Sciatic nerve (tissue), 2 donors: ENCODE results near the gene SRPK2. TPM values are rescaled to one million over a fixed set of nuclear protein-coding genes. Genes with fewer than 3 reads are reported as not detected.
"Not testable (repeated sequence)": the region's sequence is repeated elsewhere in the genome, so short reads cannot be mapped to it uniquely, and the experiment has no call there.

Experiments
- ATAC-seq: fragments of 200-7000 bp; cut with Tn5 transposase; one replicate; pipeline ENCODE4 v1.9.1; 2020; ENCODE audit warnings: mild to moderate bottlenecking, moderate library complexity
- DNase-seq: peaks from one replicate; pipeline ENCODE4 v3.0.0-alpha.2; 2020; ENCODE audit warnings: low spot score
- intact Hi-C: fragments of 100-400 bp; cut with DNase I; formaldehyde crosslinking; loops from one replicate; pipeline ENCODE4 v1.14.2; 2022
- total RNA-seq: library from RNA; stranded (reverse); fragmentation: NEBNext Ultra II Directional; extraction: Animal tissue kit (Norgen Biotek cat#: 25700); gene quantifications from one replicate; pipeline ENCODE4 v1.2.1, GENCODE V29; 2021
- donor health status: DM: no; HTN: no; CAD: no.
- donor health status: DM: no; HTN: no; CAD: no.

Gene SRPK2
- total RNA-seq, 1 donor from 2014 or later: 72.8 TPM

DNA sequence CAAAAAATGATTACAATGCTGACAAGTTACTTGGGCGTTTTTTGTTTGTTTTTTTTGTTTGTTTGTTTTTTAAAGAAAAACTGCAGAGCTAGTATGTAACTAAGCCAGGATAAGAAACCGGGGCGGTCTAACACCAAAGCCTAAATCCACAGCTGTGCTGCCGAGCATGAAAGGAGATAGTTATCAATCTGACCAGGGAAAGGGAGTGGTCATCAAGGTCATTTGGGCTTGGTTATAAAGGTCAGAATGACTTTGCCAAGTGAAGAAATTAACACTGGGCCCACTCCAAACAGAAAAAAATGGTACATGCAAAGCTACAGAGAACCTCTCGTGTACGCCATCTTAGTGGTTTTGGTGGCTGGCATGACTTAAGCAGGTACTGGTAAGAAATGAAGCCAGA is 104.7 kb downstream of the SRPK2 start:
- intact Hi-C loops: no loop called here
- ATAC-seq (no peak), DNase-seq (no peak)

DNA sequence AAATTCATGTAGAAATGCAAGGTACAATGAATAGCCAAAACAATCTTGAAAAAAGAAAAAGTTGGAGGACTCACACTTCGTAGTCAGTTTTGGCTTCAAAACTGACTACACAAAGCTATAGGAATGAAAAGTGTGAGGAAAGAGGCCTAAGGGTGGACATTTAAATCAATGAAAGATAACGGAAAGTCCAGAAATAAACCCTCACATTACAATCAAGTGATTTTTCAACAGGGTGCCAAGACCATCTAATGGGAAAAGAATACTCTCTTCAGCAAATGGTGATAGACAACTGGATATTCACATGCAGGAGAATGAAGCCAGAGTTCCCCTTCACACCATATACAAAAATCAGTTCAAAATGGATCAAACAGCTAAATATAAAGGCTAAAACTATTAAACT is 106.8 kb downstream of the SRPK2 start:
- intact Hi-C loops: no loop called here
- ATAC-seq (no peak), DNase-seq (no peak)

DNA sequence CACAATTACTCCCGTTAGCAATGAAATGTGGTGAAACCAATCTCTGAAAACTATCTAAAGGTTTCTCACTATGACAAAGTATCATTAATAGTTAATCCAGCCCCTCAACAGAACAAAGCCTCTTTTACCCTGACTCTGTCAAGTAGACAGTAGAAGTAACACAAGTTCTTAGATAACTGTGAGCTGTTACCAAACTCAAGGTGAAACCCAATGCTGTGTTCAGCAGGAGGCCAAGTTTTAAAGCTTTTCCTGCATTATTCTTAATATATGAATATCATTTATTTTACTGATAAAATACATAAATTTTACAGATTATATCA is 109.1 kb downstream of the SRPK2 start:
- ATAC-seq (no peak), DNase-seq (no peak)
- intact Hi-C loops: no loop called here

DNA sequence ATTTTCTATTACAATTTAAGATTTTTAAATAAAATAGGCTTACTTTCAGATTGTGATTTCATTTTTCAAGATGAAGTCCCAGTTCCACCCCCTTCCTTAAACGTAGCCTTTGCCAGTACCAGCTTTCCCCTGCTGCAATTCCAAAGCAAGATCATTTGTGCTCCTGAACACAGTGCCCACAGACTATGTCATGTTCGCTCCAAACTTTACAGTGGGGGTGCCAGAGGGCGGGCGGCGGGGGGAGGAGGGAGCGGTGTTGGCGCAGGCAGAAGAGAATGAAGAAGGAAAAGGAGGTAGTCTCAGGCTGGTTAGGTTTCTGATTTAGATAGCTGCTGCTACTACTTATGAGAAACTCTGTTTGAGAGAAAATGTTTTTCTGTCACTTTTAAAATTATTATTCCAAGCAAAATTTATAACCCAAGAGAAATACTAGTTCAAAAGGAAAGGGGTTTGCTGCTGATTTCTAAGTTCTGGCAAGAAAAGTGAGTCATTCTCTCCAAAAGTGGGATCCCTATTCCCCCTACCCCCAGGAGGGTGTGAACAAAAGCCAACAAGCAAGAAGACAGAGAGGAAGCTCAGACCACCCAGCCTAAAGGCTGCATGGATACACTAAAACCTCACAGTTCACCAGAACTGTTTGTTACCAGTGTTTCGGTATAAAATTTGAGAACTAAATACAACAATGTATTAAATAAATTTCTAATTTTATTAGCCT is 109.6 kb downstream of the SRPK2 start:
- ATAC-seq (peak; percentile 48), DNase-seq (no peak)
- intact Hi-C loops: no loop called here

DNA sequence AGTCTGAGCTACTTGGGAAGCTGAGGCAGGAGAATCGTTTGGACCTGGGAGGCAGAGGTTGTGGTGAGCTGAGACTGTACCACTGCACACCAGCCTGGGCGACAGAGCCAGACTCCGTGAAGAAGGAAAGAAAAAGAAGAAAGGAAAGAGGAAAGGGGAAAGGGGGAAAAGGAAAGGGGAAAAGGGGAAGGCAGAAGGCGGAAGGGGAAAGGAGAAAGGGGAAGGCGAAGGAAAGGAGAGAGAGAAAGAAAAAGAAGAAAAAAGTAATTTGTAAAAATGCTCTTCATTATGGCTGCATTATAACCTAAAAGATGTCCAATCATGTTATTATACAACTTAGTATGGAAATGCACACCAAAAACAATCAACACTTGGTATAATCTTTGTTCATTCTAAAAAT is 110.2 kb downstream of the SRPK2 start:
- ATAC-seq (no peak), DNase-seq (no peak)
- intact Hi-C loops: no loop called here

DNA sequence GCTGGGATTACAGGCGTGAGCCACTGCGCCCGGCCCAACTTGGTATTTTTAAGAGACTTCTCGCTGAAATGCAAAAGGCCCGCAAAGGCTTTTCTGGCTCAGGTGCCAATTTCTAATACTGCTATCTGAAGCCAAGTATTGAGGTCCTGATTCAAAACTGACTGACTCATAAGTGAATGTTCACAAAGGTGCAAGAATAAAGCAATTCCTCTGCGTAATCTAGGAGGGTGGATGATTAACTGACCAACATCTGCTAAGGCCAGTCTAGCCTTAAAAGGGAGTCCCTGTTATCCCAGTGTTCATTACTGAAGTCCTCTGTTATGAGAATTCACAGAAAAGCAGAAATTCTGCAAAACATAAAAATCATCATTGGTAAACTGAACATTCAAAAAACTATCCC is 111.4 kb downstream of the SRPK2 start:
- intact Hi-C loops: no loop called here
- ATAC-seq: no peak

DNA sequence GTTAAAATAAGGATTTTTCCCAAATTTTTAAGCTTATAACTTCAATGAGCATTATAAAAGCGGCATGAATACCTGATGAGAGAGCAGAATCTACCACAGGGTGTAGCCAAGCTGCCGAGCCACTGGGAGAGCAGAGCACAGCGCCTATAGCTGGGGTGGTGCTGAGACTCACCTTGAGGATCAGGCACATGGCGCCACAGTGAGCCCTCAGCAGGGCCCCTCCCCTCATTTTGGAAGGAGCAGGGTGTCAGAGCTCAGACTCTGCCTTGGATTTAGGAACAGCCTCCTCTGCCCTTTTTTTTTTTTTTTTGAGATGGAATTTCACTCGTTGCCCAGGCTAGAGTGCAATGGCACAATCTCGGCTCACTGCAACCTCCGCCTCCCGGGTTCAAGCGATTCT is 118.6 kb downstream of the SRPK2 start:
- intact Hi-C loops: no loop called here
- DNase-seq: no peak
- no peak for ATAC-seq

More for the DNA sequence above, 111.4 kb downstream of the SRPK2 start:
- no peak for DNase-seq

DNA sequence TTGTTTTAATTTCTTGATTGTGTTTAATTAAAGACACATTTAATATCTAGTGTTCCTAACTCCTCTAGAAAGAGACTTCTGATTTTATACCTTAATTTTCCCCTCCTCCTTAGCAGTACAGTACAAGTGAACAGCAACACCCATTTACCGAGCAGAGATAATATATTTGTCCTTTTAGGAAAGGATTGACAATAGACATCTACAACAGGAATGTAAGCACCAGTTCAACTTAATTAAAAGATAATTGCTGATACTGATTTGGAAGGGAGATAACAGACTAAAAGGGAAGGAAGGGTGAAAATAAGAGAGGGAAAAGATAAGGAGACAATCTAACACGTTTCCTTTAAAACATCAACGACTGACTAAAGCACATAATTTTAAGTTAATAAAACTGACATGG is 119.3 kb downstream of the SRPK2 start:
- intact Hi-C loops: no loop called here
- ATAC-seq: peak; percentile 60
- no peak for DNase-seq

DNA sequence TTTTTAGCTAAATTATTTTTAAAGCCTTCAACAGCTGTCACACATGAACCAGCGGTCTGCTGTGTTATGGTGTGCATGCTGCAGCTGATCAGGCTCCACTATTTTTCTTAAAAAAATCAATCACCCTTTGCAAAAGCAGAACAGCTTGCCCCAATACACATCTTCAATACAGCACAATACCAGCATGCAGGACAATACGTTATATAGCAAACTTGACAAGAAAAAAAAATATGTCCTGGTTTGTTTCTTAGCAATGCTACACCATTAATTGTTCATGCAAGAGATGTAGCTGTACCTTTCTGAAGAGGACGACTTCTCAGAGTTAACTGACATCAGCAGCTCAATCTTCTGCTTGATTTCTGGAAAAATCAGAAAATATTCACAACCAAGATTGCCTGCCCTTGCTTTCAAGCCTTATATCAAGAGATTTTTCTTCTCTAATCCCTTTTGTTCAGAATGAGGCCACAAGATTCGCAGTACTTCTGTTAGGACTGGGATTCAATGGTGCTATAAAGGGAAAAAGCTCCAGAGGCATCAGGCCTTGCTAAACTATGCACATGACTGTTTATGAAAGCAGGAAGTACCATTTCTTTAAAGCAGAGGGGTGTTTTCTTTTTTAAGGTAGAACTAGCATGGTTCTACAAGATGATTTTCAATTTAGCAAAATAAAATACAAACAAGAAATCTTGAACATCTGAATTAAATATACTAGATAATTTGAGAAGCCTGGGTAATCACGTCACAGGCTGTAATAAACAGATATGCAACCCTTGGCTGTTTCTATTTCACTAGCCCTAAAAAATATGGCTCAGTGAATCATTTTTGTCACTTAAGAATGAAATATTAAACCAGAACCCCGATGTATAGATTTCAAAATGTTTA is 120.0 kb downstream of the SRPK2 start:
- intact Hi-C loops: no loop called here
- DNase-seq (no peak), ATAC-seq (peak; percentile 96)

DNA sequence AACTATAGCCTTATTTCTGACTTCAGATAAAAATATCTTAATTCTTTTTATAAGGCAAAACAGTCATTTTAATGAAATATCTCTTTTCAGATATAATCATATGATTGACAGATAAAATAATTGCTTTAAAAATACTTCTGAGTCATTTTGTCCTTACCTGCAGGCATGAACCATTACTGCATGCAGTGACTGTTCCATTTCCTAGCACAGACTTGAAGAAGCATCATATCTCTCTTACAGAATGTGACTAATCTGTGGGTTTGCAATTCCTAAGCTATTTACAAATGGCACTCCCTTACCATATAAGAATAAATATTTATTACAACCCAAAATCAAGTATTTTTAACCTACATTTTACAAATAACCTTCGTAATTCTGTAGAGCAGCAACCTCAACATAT is 120.7 kb downstream of the SRPK2 start:
- DNase-seq: no peak
- peak; percentile 62 for ATAC-seq
- intact Hi-C loops: no loop called here

DNA sequence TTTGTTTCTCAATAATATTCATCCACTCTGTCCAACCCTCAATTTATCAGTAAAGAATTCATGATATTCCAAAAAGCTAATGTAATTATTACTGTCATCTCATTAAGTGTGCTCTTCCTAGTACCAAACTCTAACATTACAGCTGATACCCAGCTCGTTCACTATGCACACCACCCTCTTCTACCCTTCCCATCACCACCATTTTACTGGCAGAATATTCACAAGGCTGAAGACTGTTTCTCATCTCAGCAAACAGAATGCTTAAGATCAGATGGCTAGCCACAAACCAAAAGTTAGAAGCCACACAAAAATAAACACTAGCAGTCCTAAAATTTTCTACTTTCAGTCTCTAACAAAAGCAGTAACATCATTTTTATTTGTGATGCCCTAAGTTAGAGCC is 121.5 kb downstream of the SRPK2 start:
- DNase-seq (no peak), ATAC-seq (no peak)

DNA sequence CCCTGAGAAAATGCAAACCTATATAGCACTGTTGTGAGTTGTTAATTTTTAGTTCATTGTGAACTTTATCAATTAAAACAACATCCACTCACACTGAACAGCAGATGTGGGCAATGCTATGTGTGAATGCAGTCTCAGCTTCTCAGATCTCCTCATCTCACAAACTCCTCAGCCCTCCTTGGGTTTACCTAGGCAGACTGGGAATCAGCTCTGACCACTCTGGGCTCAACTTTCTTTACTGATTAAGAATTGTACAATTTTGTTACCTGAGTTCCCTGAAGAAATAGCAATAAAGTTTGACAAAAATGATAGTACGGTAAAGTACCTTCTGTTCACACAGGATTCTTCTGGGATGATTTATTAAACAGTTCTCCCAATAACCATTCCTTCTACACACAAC is 124.0 kb downstream of the SRPK2 start:
- DNase-seq (no peak), ATAC-seq (no peak)
- intact Hi-C loops: no loop called here

More for the DNA sequence above, 121.5 kb downstream of the SRPK2 start:
- intact Hi-C loops: no loop called here

DNA sequence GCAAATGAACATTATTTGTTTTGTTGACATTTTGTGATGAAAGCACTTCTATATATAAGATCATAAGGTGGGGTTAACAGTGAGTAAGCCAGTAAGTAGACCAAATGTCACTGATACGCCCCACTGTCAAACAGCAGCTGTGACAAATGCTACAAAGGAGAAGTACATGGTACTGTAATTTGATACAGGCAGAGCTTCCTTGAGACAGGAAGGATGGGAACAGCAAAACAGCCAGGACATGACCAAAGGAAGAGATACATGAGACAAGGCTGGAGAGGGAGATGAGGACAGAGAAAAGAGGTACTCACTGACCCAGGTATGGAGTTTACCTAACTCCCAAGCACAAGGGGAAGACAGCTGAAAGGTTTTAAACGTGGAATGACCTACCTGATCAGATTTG is 127.0 kb downstream of the SRPK2 start:
- no peak for ATAC-seq
- intact Hi-C loops: no loop called here
- no peak for DNase-seq

DNA sequence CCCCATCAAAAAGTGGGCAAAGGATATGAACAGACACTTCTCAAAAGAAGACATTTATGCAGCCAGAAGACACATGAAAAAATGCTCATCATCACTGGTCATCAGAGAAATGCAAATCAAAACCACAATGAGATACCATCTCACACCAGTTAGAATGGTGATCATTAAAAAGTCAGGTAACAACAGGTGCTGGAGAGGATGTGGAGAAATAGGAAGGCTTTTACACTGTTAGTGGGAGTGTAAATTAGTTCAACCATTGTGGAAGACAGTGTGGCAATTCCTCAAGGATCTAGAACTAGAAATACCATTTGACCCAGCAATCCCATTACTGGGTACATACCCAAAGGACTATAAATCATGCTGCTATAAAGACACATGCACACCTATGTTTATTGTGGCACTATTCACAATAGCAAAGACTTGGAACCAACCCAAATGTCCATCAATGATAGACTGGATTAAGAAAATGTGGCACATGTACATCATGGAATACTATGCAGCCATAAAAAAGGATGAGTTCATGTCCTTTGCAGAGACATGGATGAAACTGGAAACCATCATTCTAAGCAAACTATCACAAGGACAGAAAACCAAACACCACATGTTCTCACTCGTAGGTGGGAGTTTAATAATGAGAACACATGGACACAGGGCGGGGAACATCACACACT is 128.4 kb downstream of the SRPK2 start:
- intact Hi-C loops, ATAC-seq, DNase-seq: not testable (repeated sequence)

DNA sequence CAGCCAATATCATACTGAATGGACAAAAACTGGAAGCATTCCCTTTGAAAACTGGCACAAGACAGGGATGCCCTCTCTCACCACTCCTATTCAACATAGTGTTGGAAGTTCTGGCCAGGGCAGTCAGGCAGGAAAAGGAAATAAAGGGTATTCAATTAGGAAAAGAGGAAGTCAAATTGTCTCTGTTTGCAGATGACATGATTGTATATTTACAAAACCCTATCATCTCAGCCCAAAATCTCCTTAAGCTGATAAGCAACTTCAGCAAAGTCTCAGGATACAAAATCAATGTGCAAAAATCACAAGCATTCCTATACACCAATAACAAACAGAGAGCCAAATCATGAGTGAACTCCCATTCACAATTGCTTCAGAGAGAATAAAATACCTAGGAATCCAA is 129.8 kb downstream of the SRPK2 start:
- intact Hi-C loops, DNase-seq, ATAC-seq: not testable (repeated sequence)

DNA sequence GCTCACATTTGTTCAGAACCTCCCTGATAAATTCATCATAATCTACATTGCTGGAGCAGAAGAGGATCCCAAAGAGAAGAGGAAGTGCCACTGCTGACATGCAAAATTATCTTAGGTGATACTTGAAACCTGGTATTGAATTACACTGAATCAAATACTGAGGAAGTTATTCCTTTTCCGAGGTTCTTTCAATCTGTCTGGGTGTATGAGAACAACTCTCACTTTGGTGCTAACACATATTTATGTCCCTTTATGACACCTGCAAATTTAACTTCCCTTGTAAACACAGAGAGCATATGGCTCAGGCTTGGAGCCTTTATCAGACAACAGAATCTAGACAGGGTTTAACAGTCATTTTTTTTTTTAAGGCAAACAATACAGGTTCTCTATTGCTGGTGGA is 131.4 kb downstream of the SRPK2 start:
- DNase-seq (no peak), ATAC-seq (no peak)
- intact Hi-C loops: no loop called here

DNA sequence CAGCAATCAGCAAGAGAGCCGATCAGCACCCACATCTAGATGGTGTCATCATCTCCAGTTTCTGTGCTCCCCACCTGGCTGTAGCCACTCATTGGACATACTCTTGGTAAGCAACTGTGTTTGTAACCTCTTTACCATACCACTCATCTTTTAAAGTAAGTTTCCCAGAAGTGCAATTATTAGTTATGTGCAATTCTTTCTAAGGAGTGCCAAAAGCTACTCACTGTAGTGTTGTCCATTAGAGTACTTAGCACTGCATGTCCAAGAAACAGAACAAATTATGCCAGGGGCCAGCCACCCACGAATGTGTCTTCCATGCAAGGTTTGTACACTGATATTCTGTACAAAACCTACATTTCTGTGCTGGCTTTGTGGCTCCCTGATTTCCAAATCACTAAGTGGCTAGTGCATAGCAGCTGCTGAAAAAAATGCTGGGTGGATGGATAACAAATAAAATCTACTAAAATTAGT is 131.9 kb downstream of the SRPK2 start:
- ATAC-seq (peak; percentile 42), DNase-seq (no peak)
- intact Hi-C loops: no loop called here

DNA sequence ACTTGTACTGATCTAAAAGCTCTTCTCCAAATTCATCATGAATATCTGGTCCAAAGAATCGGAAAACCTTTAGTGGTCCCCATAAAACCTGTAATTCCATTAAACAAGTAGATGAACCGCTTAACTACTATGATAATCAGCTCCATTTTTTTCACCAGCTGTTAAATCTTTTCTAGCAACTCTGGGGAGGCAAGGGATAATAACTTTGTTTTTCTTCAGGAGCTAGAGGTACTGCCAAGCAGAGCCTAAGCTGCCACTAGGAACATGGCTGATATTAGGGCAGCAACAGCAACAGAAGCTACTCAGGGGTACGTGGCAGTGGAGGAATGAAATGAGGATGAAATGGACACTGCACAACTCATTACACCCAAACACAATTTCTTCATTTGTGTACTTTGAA is 138.0 kb downstream of the SRPK2 start:
- DNase-seq (no peak), ATAC-seq (no peak)
- intact Hi-C loops: no loop called here

DNA sequence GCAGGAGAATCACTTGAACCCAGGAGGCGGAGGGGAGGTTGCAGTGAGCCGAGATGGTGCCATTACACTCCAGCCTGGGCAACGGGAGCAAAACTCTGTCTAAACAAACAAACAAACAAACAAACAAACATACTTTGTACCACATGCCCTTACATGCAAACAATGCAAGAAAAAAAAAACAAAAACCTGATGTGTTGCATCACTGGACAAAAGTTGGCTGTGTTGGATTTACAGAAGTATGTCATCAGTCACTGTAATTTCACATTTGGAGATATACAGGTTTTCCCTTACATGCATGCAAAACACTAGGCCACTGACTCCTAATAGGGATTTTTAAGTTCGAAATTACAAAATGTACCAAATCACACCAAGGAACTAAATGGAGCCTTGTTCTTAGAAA is 138.5 kb downstream of the SRPK2 start:
- ATAC-seq: no peak
- intact Hi-C loops: no loop called here

DNA sequence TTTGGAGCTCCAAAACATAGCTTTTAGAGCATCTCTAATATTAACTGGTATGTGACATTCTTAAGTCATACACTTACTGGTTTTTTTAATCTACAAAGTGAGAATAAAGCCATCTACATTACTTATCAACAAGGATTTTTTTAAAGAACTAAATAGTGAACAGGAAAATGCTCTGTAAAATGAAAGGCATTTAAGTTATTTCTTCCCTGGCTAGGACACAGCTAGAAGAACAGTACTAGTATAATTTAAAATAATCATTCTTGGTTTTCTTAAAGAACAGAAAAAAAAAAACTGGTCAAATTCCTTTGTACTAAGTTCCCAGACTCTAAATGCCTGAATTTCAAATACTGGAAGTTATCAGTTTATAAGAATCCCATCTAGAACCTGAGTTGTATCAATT is 139.5 kb downstream of the SRPK2 start:
- ATAC-seq (no peak), DNase-seq (no peak)
- intact Hi-C loops: no loop called here

More for the DNA sequence above, 138.5 kb downstream of the SRPK2 start:
- DNase-seq: no peak
